Hepatocyte (in vitro differentiated cells): Measurements from ENCODE around the gene CHCHD5. TPM values are rescaled to one million over a fixed set of nuclear protein-coding genes. Genes with fewer than 3 reads are reported as not detected.

Experiments used
- DNase-seq: peaks from one replicate; pipeline ENCODE4 v3.0.0-alpha.2; 2016; ENCODE audit warnings: low spot score
- H2AFZ ChIP-seq: fragments of 200-600 bp; sonication (generic); 2 replicates; pipeline ENCODE4 v1.6.0; 2016; ENCODE audit warnings: antibody characterized with exemption, mild to moderate bottlenecking
- H3K27ac ChIP-seq: fragments of 200-600 bp; sonication (generic); 2 replicates; pipeline ENCODE4 v1.5.1; 2016; ENCODE audit warnings: mild to moderate bottlenecking
- H3K27me3 ChIP-seq: fragments of 200-600 bp; sonication (generic); 2 replicates; pipeline ENCODE4 v1.6.1; 2016
- H3K36me3 ChIP-seq: fragments of 200-600 bp; sonication (generic); replicated peaks from 2 replicates; pipeline ENCODE4 v1.5.1; 2016; ENCODE audit warnings: low read depth; ENCODE audit not compliant: insufficient read depth
- H3K4me1 ChIP-seq: fragments of 200-600 bp; sonication (generic); 2 replicates; pipeline ENCODE4 v1.5.1; 2016; ENCODE audit warnings: mild to moderate bottlenecking, moderate library complexity; ENCODE audit not compliant: insufficient read depth
- H3K4me2 ChIP-seq: fragments of 200-600 bp; sonication (generic); 2 replicates; pipeline ENCODE4 v1.6.0; 2016
- H3K4me3 ChIP-seq: fragments of 200-600 bp; sonication (generic); 2 replicates; pipeline ENCODE4 v1.5.1; 2016; ENCODE audit warnings: mild to moderate bottlenecking
- H3K79me2 ChIP-seq: fragments of 200-600 bp; sonication (generic); 2 replicates; pipeline ENCODE4 v1.6.0; 2017; ENCODE audit warnings: mild to moderate bottlenecking
- H3K9me2 ChIP-seq: fragments of 200-600 bp; sonication (generic); replicated peaks from 2 replicates; pipeline ENCODE4 v1.6.0; 2017; ENCODE audit warnings: mild to moderate bottlenecking; ENCODE audit not compliant: insufficient read depth
- H3K9me3 ChIP-seq: fragments of 200-600 bp; sonication (generic); 2 replicates; pipeline ENCODE4 v1.5.1; 2016; ENCODE audit warnings: low read depth, mild to moderate bottlenecking
- H4K20me1 ChIP-seq: fragments of 200-600 bp; sonication (generic); 2 replicates; pipeline ENCODE4 v1.6.0; 2016; ENCODE audit warnings: mild to moderate bottlenecking; ENCODE audit not compliant: insufficient read depth, poor library complexity, severe bottlenecking
- CTCF ChIP-seq: fragments of 200-600 bp; sonication (generic); IDR thresholded peaks from 2 replicates; pipeline ENCODE4 v1.5.1; 2016; ENCODE audit warnings: antibody characterized with exemption, mild to moderate bottlenecking; ENCODE audit not compliant: poor library complexity
- EZH2 ChIP-seq: fragments of 200-600 bp; sonication (generic); IDR thresholded peaks from 2 replicates; pipeline ENCODE4 v1.6.1; 2016; ENCODE audit warnings: antibody characterized with exemption, mild to moderate bottlenecking, borderline replicate concordance
- EZH2phosphoT487 ChIP-seq: fragments of 200-600 bp; sonication (generic); IDR thresholded peaks from one replicate; pipeline ENCODE4 v1.6.1; 2018; ENCODE audit warnings: antibody characterized with exemption, mild to moderate bottlenecking, low read depth, moderate library complexity; ENCODE audit not compliant: unreplicated experiment, severe bottlenecking
- whole genome bisulfite sequencing: methylation state at CpG from one replicate; pipeline ENCODE4 v1.1.6; 2016; ENCODE audit warnings: low lambda C conversion rate; ENCODE audit errors: missing lambda C conversion rate; 5-methylcytosine and 5-hydroxymethylcytosine counted together
- polyA plus RNA-seq: library from polyadenylated mRNA; unstranded; fragments of >200 nt; fragmentation: Nextera tagmentation; extraction: Ambion mirVana; gene quantifications from 2 replicates; pipeline ENCODE4 v1.2.1, GENCODE V29; 2016
- total RNA-seq: library from RNA; depleted of rRNA; stranded (reverse); fragments of >200 nt; gene quantifications from 2 replicates; pipeline ENCODE4 v1.2.3, GENCODE V29; 2014

CHCHD5 gene
- total and polyA plus RNA-seq, 2 experiments from 2014 or later, result 19.1 to 67.3 TPM

DNA sequence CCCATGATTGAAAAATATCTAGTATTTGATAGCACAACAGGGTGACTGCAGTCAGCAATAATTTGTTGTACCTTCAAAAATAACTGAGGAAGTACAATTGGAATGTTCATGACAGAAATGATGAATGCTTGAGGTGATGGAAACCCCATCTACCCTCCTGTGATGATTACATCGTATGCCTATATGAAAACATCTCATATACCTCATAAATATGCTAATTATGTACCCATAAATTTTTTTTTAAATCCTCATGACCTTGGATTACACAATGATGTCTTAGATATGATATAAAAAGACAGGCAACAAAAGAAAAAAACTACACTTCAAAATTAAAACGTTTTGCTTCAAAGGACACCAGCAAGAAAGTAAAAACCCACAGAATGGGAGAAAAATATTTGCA, 43.5 kb upstream of the CHCHD5 start:
- Histone ChIP-seq H2AFZ (peak overlapping the region; percentile 90), H3K79me2 (peaks cover 33% of the 10 kb centered on the region), H3K27me3 (no peaks in the 10 kb centered on the region), H3K4me1 (peaks cover 10% of the 10 kb centered on the region), H3K4me3 (no peak overlapping the region), H3K9me3 (no peaks in the 10 kb centered on the region), H3K9me2 (no peaks in the 10 kb centered on the region), H3K27ac (peak overlapping the region; percentile 97), H3K36me3 (no peaks in the 10 kb centered on the region), H3K4me2 (peak overlapping the region; percentile 72), H4K20me1 (peaks cover 6% of the 10 kb centered on the region)
- 48% methylated on average over 2 of the region's 2 CpGs for WGBS
- TF ChIP-seq EZH2phosphoT487 (no peak), EZH2 (no peak), CTCF (no peak)
- no peak for DNase-seq

DNA sequence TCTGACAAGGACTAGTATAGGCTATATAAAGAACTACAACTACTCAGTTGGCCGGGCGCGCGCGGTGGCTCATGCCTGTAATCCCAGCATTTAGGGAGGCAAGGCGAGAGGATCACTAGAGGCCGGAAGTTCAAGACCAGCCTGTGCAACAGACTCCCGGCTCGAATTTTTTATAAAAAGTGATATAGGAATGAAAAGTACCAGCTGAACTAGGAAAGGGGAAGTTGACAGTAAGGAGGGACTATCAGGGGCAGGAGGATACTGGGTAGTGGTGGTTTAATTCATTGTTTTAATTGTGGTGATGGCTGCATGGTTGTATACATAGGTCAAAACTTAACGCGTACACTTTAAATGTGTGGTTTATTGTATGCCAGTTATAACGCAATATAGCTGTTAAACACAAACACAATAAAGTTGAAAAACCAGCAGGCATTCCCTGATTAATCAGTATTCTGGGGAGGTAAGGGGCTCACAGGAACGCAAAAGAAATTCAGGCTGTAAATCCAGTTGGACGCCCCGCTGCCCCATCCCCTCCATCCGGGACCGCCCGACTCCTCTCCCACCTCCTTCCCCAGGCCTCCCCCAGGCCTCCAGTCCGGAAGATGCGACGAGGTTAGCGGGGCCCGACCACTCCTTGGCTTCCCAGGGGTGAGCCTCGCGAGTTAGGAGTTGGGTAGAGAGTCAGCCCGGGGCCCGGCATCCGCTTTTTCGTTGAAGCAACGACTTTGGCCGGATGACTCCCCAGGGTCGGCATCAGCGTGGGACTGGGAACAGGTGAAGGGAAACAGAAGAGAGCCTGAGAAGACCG, 42.9 kb upstream of the CHCHD5 start:
- no peaks in the 10 kb centered on the region for H3K9me3 ChIP-seq
- 28% methylated on average over 29 of the region's 34 CpGs for WGBS
- peaks cover 6% of the 10 kb centered on the region for H4K20me1 ChIP-seq

DNA sequence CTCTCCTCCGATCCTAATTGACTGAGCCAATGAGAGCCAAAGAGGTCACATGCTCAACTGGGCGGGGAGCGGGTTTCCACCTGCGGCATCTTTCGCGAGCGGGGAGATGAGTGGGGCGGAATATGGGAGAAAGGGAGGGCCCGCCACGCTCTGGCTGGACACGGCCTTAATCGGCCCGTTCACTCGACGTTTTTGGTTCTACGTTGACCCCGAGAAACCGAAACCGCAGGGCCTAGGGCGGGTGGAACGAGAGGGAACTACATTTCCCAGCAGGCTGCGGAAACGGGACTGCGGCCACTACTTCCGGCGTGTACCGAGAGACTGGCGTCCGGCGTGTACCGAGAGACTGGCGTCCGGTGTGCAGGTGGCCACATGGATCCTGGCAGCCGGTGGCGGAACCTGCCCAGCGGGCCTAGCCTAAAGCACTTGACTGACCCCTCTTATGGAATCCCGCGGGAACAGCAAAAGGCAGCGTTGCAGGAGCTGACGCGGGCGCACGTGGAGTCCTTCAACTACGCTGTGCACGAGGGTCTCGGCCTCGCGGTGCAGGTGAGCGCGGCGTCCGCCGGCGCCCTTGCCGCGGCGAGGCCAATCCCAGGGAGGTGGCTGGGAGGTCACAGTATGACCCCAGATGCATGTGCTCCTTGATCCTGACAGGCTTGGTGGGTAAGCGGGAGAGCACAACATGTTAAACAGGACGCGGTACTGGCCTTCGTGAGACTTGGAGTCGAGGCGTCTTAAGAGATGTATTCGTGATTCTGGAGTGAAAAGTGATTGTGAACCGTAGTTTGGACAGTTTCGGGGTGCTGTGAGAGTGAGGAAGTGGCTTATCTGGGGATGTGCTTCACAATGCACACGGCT, 42.1 kb upstream of the CHCHD5 start, which contains the start of gene POLR1B:
POLR1B (plus strand) TSS at position 343 of the 861 bp plus-strand sequence; CDS start at position 373, 30 bp downstream.
- Histone ChIP-seq H3K4me2 (peak within 1 kb of the TSS; percentile 86), H3K9me3 (no peaks in the 10 kb centered on the region), H3K4me3 (peak within 1 kb of the TSS; percentile 69), H3K36me3 (no peaks in the 10 kb centered on the region), H3K27ac (peak within 1 kb of the TSS; percentile 97), H3K79me2 (peaks cover 41% of the 10 kb centered on the region), H3K9me2 (no peaks in the 10 kb centered on the region), H3K4me1 (peaks cover 10% of the 10 kb centered on the region), H3K27me3 (no peaks in the 10 kb centered on the region), H4K20me1 (peaks cover 6% of the 10 kb centered on the region), H2AFZ (peak within 1 kb of the TSS; percentile 90)
- TF ChIP-seq EZH2 (no peak), EZH2phosphoT487 (no peak), CTCF (no peak)
- WGBS, result under 1% methylated on average over 67 of the region's 67 CpGs
- peak; percentile 88 for DNase-seq

More for the DNA sequence above, 42.9 kb upstream of the CHCHD5 start:
- H3K4me2 ChIP-seq, result peak overlapping the region; percentile 72
- TF ChIP-seq EZH2 (no peak), CTCF (no peak)
- peak overlapping the region; percentile 90 for H2AFZ ChIP-seq
- peak overlapping the region; percentile 69 for H3K4me3 ChIP-seq
- H3K36me3 ChIP-seq, result no peaks in the 10 kb centered on the region
- H3K79me2 ChIP-seq, result peaks cover 37% of the 10 kb centered on the region
- H3K9me2 ChIP-seq, result no peaks in the 10 kb centered on the region
- H3K4me1 ChIP-seq, result peaks cover 10% of the 10 kb centered on the region
- peak; percentile 73 for DNase-seq
- peak overlapping the region; percentile 97 for H3K27ac ChIP-seq
- H3K27me3 ChIP-seq, result no peaks in the 10 kb centered on the region
